CD4-positive, alpha-beta T cell (primary cell): ENCODE results near the gene RFC4. TPM values are rescaled to one million over a fixed set of nuclear protein-coding genes. Genes with fewer than 3 reads are reported as not detected.

Source experiments
- ATAC-seq: fragments of 200-7000 bp; cut with Tn5 transposase; one replicate; pipeline ENCODE4 v1.10.0; 2022; ENCODE audit warnings: mild to moderate bottlenecking; ENCODE audit not compliant: poor library complexity
- CTCF ChIA-PET: fragments of 350-600 bp; sonication (Branson Sonifier 250); formaldehyde crosslinking; loops from one replicate; lab custom pipeline; 2021; ENCODE audit warnings: antibody characterized with exemption, inconsistent platforms; lab: Charles Lee
- POLR2A ChIA-PET: fragments of 350-600 bp; sonication (Branson Sonifier 250); formaldehyde crosslinking; loops from one replicate; lab custom pipeline; 2021; ENCODE audit warnings: antibody characterized with exemption, inconsistent platforms; lab: Charles Lee
- DNase-seq, 14 experiments: peaks; one replicate each; pipeline ENCODE4 v3.0.0-alpha.2; 2013 to 2020; ENCODE audit warnings: mixed read lengths in 2 of 14
- H3K27ac ChIP-seq, 2 donors: one replicate each; pipeline versions ENCODE4 v1.5.1 to v1.7.0; 2013; ENCODE audit warnings: low read length in 2 of 2, low read depth in 1 of 2, mild to moderate bottlenecking in 1 of 2
- H3K27me3 ChIP-seq, 2 experiments: 1 replicate in 1 of 2; 2 replicates in 1 of 2; pipeline versions ENCODE4 v1.6.1 to v1.7.0; 2013; ENCODE audit warnings: low read length in 2 of 2, control low read depth in 1 of 2, mild to moderate bottlenecking in 1 of 2, moderate library complexity in 1 of 2; ENCODE audit not compliant: insufficient read depth in 2 of 2, control insufficient read depth in 1 of 2
- H3K36me3 ChIP-seq: one replicate; pipeline ENCODE4 v1.6.1; 2013; ENCODE audit warnings: low read length, control low read depth; ENCODE audit not compliant: insufficient read depth
- H3K4me1 ChIP-seq: one replicate; pipeline ENCODE4 v1.6.1; 2013; ENCODE audit warnings: low read length, control low read depth; ENCODE audit not compliant: insufficient read depth
- H3K4me3 ChIP-seq: one replicate; pipeline ENCODE4 v1.5.1; 2013; ENCODE audit warnings: mild to moderate bottlenecking, low read length, moderate library complexity
- H3K9me3 ChIP-seq, 2 experiments: 1 replicate in 1 of 2; 2 replicates in 1 of 2; pipeline versions ENCODE4 v1.6.1 to v1.7.0; 2013; ENCODE audit warnings: low read length in 2 of 2, mild to moderate bottlenecking in 2 of 2, control low read depth in 1 of 2, moderate library complexity in 1 of 2; ENCODE audit not compliant: control insufficient read depth in 1 of 2, insufficient read depth in 1 of 2
- H3K27ac Mint-ChIP-seq: one replicate; pipeline ENCODE4 v1.8.0; 2020; ENCODE audit warnings: mixed read lengths
- H3K27me3 Mint-ChIP-seq: one replicate; pipeline ENCODE4 v1.8.0; 2021; ENCODE audit warnings: mixed read lengths
- H3K36me3 Mint-ChIP-seq: one replicate; pipeline ENCODE4 v1.8.0; 2021; ENCODE audit warnings: low read depth, mixed read lengths
- H3K4me1 Mint-ChIP-seq: one replicate; pipeline ENCODE4 v1.8.0; 2021; ENCODE audit warnings: low read depth, mixed read lengths
- H3K4me3 Mint-ChIP-seq: one replicate; pipeline ENCODE4 v1.8.0; 2020; ENCODE audit warnings: mild to moderate bottlenecking, mixed read lengths
- H3K9me3 Mint-ChIP-seq: one replicate; pipeline ENCODE4 v1.8.0; 2020; ENCODE audit warnings: mixed read lengths
- intact Hi-C, 2 experiments: fragments of 100-400 bp; cut with DNase I in 1 of 2; cut with micrococcal nuclease in 1 of 2; formaldehyde crosslinking; loops; one replicate each; pipeline versions ENCODE4 v1.15.1 to v1.9.0; 2023 to 2025; cut with DNase I, micrococcal nuclease
- total RNA-seq, 174 experiments: library from RNA in 2 of 174; stranded (reverse) in 2 of 174; gene quantifications; one replicate each; pipeline ENCODE4 v1.2.3 and lab custom pipeline; 2021 to 2026
- TF ChIP-seq, protein P1 (sequence below): fragments of 200-600 bp; IDR thresholded peaks from one replicate; pipeline ENCODE4 v1.8.0; 2022; ENCODE audit warnings: antibody characterized with exemption, mild to moderate bottlenecking

RFC4 gene
- total RNA-seq, 2 experiments from 2014 or later: 8.6 to 12.6 TPM

GRCh38 chr3:186839874-186840641 is 33.8 kb upstream of the RFC4 start:
- Mint-ChIP-seq H3K4me1 (no peaks in the 10 kb centered on the region), H3K4me3 (no peak overlapping the region), H3K27me3 (peaks cover 4% of the 10 kb centered on the region), H3K36me3 (no peaks in the 10 kb centered on the region), H3K27ac (no peak overlapping the region), H3K9me3 (no peaks in the 10 kb centered on the region)
- Histone ChIP-seq H3K27me3 (no peaks in the 10 kb centered on the region), H3K9me3 (no peaks in the 10 kb centered on the region), H3K4me1 (no peaks in the 10 kb centered on the region), H3K27ac (no peak overlapping the region), H3K4me3 (no peak overlapping the region), H3K36me3 (no peaks in the 10 kb centered on the region)
- TF ChIP-seq, protein P1, sequence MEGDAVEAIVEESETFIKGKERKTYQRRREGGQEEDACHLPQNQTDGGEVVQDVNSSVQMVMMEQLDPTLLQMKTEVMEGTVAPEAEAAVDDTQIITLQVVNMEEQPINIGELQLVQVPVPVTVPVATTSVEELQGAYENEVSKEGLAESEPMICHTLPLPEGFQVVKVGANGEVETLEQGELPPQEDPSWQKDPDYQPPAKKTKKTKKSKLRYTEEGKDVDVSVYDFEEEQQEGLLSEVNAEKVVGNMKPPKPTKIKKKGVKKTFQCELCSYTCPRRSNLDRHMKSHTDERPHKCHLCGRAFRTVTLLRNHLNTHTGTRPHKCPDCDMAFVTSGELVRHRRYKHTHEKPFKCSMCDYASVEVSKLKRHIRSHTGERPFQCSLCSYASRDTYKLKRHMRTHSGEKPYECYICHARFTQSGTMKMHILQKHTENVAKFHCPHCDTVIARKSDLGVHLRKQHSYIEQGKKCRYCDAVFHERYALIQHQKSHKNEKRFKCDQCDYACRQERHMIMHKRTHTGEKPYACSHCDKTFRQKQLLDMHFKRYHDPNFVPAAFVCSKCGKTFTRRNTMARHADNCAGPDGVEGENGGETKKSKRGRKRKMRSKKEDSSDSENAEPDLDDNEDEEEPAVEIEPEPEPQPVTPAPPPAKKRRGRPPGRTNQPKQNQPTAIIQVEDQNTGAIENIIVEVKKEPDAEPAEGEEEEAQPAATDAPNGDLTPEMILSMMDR: no peak
- intact Hi-C loops: loop anchor here in 1 of 2 experiments (10.0 kb wide), 1 partner anchor 835 kb away; the partner anchor contains the start of gene SST
- ChIA-PET CTCF (interaction anchor here (0.9 kb wide), 1 partner anchor 9 kb away, joined by 3 read pairs; no protein-coding TSS in a partner anchor), POLR2A (no interaction called here)
- DNase-seq: no peak
- no peak for ATAC-seq

DNA sequence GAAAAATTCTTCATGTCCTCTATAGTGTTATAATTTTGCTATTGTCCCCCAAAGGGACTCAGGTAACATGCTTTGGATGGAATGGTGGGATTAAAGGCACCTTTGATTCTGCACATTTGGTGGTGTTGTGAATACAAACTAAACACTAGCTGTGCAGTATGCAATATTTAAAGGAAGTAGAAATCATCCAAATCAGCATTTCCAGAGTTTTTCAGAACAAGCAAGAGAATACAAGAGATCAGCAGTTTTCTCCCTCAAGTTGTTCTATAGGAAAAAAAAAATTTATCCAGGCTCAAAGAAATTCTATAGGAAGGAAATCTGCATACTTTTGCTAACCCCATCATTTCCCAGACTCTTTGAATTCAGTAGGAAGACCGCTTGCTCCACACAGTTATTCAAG is 26.0 kb upstream of the RFC4 start:
- H3K27me3 Mint-ChIP-seq: peaks cover 49% of the 10 kb centered on the region

GRCh38 chr3:186831798-186832197 is 25.5 kb upstream of the RFC4 start:
- no peak overlapping the region for H3K4me3 Mint-ChIP-seq
- H3K27ac ChIP-seq: no peak overlapping the region
- peaks cover 50% of the 10 kb centered on the region for H3K27me3 Mint-ChIP-seq
- H3K4me1 ChIP-seq: peaks cover 10% of the 10 kb centered on the region
- no peak for DNase-seq
- ChIA-PET CTCF (no interaction called here), POLR2A (no interaction called here)
- TF ChIP-seq, protein P1: no peak
- no peaks in the 10 kb centered on the region for H3K9me3 Mint-ChIP-seq
- H3K9me3 ChIP-seq: no peaks in the 10 kb centered on the region
- H3K4me3 ChIP-seq: no peak overlapping the region
- no peak overlapping the region for H3K27ac Mint-ChIP-seq
- ATAC-seq: no peak
- H3K27me3 ChIP-seq: peaks cover 16 to 40% of the 10 kb centered on the region in 2 experiments
- peaks cover 8% of the 10 kb centered on the region for H3K4me1 Mint-ChIP-seq
- no peaks in the 10 kb centered on the region for H3K36me3 ChIP-seq
- intact Hi-C loops: no loop called here
- no peaks in the 10 kb centered on the region for H3K36me3 Mint-ChIP-seq

More for the DNA sequence above, 26.0 kb upstream of the RFC4 start:
- Histone ChIP-seq H3K4me1 (peaks cover 9% of the 10 kb centered on the region), H3K27me3 (peaks cover 15 to 40% of the 10 kb centered on the region in 2 experiments), H3K4me3 (no peak overlapping the region), H3K36me3 (no peaks in the 10 kb centered on the region), H3K27ac (no peak overlapping the region), H3K9me3 (no peaks in the 10 kb centered on the region)
- intact Hi-C loops: no loop called here
- no peak for DNase-seq
- Mint-ChIP-seq H3K27ac (no peak overlapping the region), H3K4me3 (no peak overlapping the region), H3K4me1 (peaks cover 6% of the 10 kb centered on the region), H3K36me3 (no peaks in the 10 kb centered on the region), H3K9me3 (no peaks in the 10 kb centered on the region)
- ATAC-seq: no peak
- TF ChIP-seq, protein P1: no peak
- CTCF ChIA-PET: no interaction called here
- POLR2A ChIA-PET: no interaction called here
